B cell (primary cell): ENCODE measurements around the gene FCSK. TPM values are rescaled to one million over a fixed set of nuclear protein-coding genes. Genes with fewer than 3 reads are reported as not detected.
A peak's percentile ranks its signal among the peaks of the same experiment; 100 is the strongest.

Experiments used
- ATAC-seq: fragments of 200-7000 bp; cut with Tn5 transposase; one replicate; pipeline ENCODE4 v1.10.0; 2021; ENCODE audit warnings: low read depth, mild to moderate bottlenecking, moderate number of reproducible peaks, moderate library complexity
- CTCF ChIA-PET: fragments of 350-600 bp; sonication (Branson Sonifier 250); formaldehyde crosslinking; loops from one replicate; lab custom pipeline; 2021; ENCODE audit warnings: antibody characterized with exemption, inconsistent platforms; lab: Charles Lee
- POLR2A ChIA-PET: fragments of 350-600 bp; sonication (Branson Sonifier 250); formaldehyde crosslinking; loops from one replicate; lab custom pipeline; 2021; ENCODE audit warnings: antibody characterized with exemption; lab: Charles Lee
- DNase-seq: peaks from one replicate; pipeline ENCODE4 v3.0.0; 2013
- H2AFZ ChIP-seq: 2 replicates; pipeline ENCODE4 v1.6.1; 2012; ENCODE audit warnings: mild to moderate bottlenecking, low read depth, low read length; ENCODE audit not compliant: insufficient read depth, poor library complexity, severe bottlenecking
- H3K27ac ChIP-seq, 2 donors: 1 replicate in 1 of 2; 2 replicates in 1 of 2; pipeline ENCODE4 v1.5.1; 2012 to 2013; ENCODE audit warnings: low read length in 2 of 2, mild to moderate bottlenecking in 2 of 2, moderate library complexity in 1 of 2
- H3K27me3 ChIP-seq, 4 experiments: fragments of 200-600 bp in 1 of 4; sonication (generic) in 1 of 4; replicated peaks in 1 of 4; 1 replicate in 2 of 4; 2 replicates in 2 of 4; pipeline versions ENCODE4 v1.6.1 to v1.7.0; 2013 to 2016; ENCODE audit warnings: low read length in 3 of 4, mild to moderate bottlenecking in 2 of 4, mixed read lengths in 1 of 4, moderate library complexity in 1 of 4; ENCODE audit not compliant: insufficient read depth in 4 of 4, control insufficient read depth in 3 of 4; ENCODE audit errors: control extremely low read depth in 1 of 4
- H3K36me3 ChIP-seq, 2 experiments: replicated peaks in 1 of 2; 1 replicate in 1 of 2; 2 replicates in 1 of 2; pipeline versions ENCODE4 v1.6.1 to v1.7.1; 2013; ENCODE audit warnings: low read length in 1 of 2; ENCODE audit not compliant: insufficient read depth in 2 of 2, control insufficient read depth in 1 of 2; ENCODE audit errors: control extremely low read depth in 1 of 2, extremely low read depth in 1 of 2
- H3K4me1 ChIP-seq, 2 donors: fragments of 200-600 bp in 1 of 2; sonication (generic) in 1 of 2; 1 replicate in 1 of 2; 2 replicates in 1 of 2; pipeline versions ENCODE4 v1.5.1 to v1.6.1; 2013 to 2017; ENCODE audit warnings: low read length in 2 of 2; ENCODE audit not compliant: control insufficient read depth in 2 of 2, insufficient read depth in 2 of 2
- H3K4me2 ChIP-seq: replicated peaks from 2 replicates; pipeline ENCODE3; 2012; ENCODE audit warnings: mild to moderate bottlenecking, low read depth, low read length; ENCODE audit not compliant: poor library complexity, severe bottlenecking
- H3K4me3 ChIP-seq, 5 experiments: fragments of 200-600 bp in 1 of 5; sonication (generic) in 1 of 5; 1 replicate in 3 of 5; 2 replicates in 2 of 5; pipeline versions ENCODE4 v1.5.1 to v1.7.0; 2011 to 2016; ENCODE audit warnings: low read length in 4 of 5, mild to moderate bottlenecking in 4 of 5, low read depth in 2 of 5, control low read depth in 1 of 5, moderate library complexity in 1 of 5; ENCODE audit not compliant: insufficient read depth in 1 of 5; ENCODE audit errors: control extremely low read depth in 1 of 5, extremely low read depth in 1 of 5
- H3K79me2 ChIP-seq: fragments of 200-600 bp; sonication (generic); one replicate; pipeline ENCODE4 v1.6.0; 2016; ENCODE audit warnings: low read length; ENCODE audit not compliant: control insufficient read depth, insufficient read depth
- H3K9ac ChIP-seq: fragments of 200-600 bp; sonication (generic); 2 replicates; pipeline ENCODE4 v1.6.1; 2017; ENCODE audit warnings: mild to moderate bottlenecking, low read length, moderate library complexity
- H3K9me3 ChIP-seq, 3 donors: one replicate each; pipeline versions ENCODE4 v1.6.1 to v1.7.1; 2013; ENCODE audit warnings: low read length in 2 of 3; ENCODE audit not compliant: control insufficient read depth in 2 of 3, insufficient read depth in 1 of 3; ENCODE audit errors: control extremely low read depth in 1 of 3
- H4K20me1 ChIP-seq: 2 replicates; pipeline ENCODE4 v1.6.0; 2012; ENCODE audit warnings: mild to moderate bottlenecking, low read length; ENCODE audit not compliant: insufficient read depth, control insufficient read depth, poor library complexity, severe bottlenecking
- H3K27ac Mint-ChIP-seq: one replicate; pipeline ENCODE4 v1.8.0; 2021; ENCODE audit warnings: mixed read lengths
- H3K27me3 Mint-ChIP-seq: one replicate; pipeline ENCODE4 v1.8.0; 2021; ENCODE audit warnings: mixed read lengths
- H3K4me1 Mint-ChIP-seq: one replicate; pipeline ENCODE4 v1.8.0; 2021; ENCODE audit warnings: mixed read lengths
- H3K4me3 Mint-ChIP-seq: one replicate; pipeline ENCODE4 v1.8.0; 2021; ENCODE audit warnings: mixed read lengths
- H3K9me3 Mint-ChIP-seq: one replicate; pipeline ENCODE4 v1.8.0; 2022; ENCODE audit warnings: mixed read lengths; ENCODE audit not compliant: insufficient read depth
- CTCF ChIP-seq: fragments of 200-600 bp; IDR thresholded peaks from one replicate; pipeline ENCODE4 v1.8.0; 2022; ENCODE audit warnings: antibody characterized with exemption, mild to moderate bottlenecking
- EZH2 ChIP-seq: IDR thresholded peaks from 2 replicates; pipeline ENCODE4 v1.6.1; 2012; ENCODE audit warnings: borderline replicate concordance, low read depth, mild to moderate bottlenecking, moderate library complexity, low read length; ENCODE audit not compliant: insufficient read depth, poor library complexity, severe bottlenecking
- WGBS: methylation state at CpG from one replicate; pipeline ENCODE4 v1.1.5; 2013; ENCODE audit warnings: missing lambda C conversion rate; ENCODE audit not compliant: insufficient coverage; 5-methylcytosine and 5-hydroxymethylcytosine counted together
- intact Hi-C: fragments of 100-400 bp; cut with micrococcal nuclease; formaldehyde crosslinking; loops from one replicate; pipeline ENCODE4 v1.10.0; 2022
- polyA plus RNA-seq: library from polyadenylated mRNA; depleted of rRNA; stranded (reverse); fragments of >200 nt; gene quantifications from 2 replicates; pipeline ENCODE4 v1.2.3, GENCODE V29; 2012
- total RNA-seq, 2 donors: library from RNA; stranded (reverse); fragments of 120-200 nt in 1 of 2; gene quantifications; 1 replicate in 1 of 2; 2 replicates in 1 of 2; pipeline versions ENCODE4 v1.2.3 to v1.2.4, GENCODE V29; 2013 to 2022

The FCSK gene
- total and polyA plus RNA-seq, 2 donors (not counting 1 experiment from before 2014, with no cell fraction given) = 19.4 to 24.8 TPM

GRCh38 chr16:70421014-70421413 lies 33.4 kb upstream of the FCSK start:
- intact Hi-C loops = no loop called here
- Histone ChIP-seq H2AFZ (no peak overlapping the region), H3K9me3 (no peaks in the 10 kb centered on the region), H3K9ac (no peak overlapping the region), H3K79me2 (peaks cover 80% of the 10 kb centered on the region), H3K27me3 (no peaks in the 10 kb centered on the region), H3K27ac (no peak overlapping the region), H4K20me1 (peaks cover 55% of the 10 kb centered on the region), H3K4me3 (no peak overlapping the region), H3K36me3 (peaks cover 0 to 4% of the 10 kb centered on the region in 2 experiments), H3K4me2 (no peak overlapping the region), H3K4me1 (peaks cover 38% of the 10 kb centered on the region in 2 donors)
- Mint-ChIP-seq H3K27me3 (no peaks in the 10 kb centered on the region), H3K27ac (no peak overlapping the region), H3K4me3 (no peak overlapping the region), H3K9me3 (no peaks in the 10 kb centered on the region), H3K4me1 (peaks cover 61% of the 10 kb centered on the region)
- ChIA-PET CTCF (no interaction called here), POLR2A (interaction anchor here (0.6 to 1.3 kb wide), 3 partner anchors 9 to 11 kb away, joined by 3 to 5 read pairs (median 3); no protein-coding TSS in a partner anchor)
- TF ChIP-seq EZH2 (no peak), CTCF (no peak)
- ATAC-seq = no peak
- no peak for DNase-seq
- 91% methylated on average over 9 of the region's 9 CpGs for WGBS

- POLR2A ChIA-PET = interaction anchor here (0.6 to 1.3 kb wide), 4 partner anchors 8 to 332 kb away, joined by 3 to 6 read pairs (median 3); no protein-coding TSS in a partner anchor
These were observed 32.7 kb upstream of the FCSK start for GRCh38 chr16:70421473-70422311.

More at GRCh38 chr16:70421473-70422311, 32.7 kb upstream of the FCSK start:
- Histone ChIP-seq H3K27ac (no peak overlapping the region), H2AFZ (no peak overlapping the region), H3K4me1 (peaks cover 31% of the 10 kb centered on the region in 2 donors), H3K4me3 (no peak overlapping the region), H3K27me3 (no peaks in the 10 kb centered on the region), H3K4me2 (no peak overlapping the region), H3K9ac (no peak overlapping the region), H4K20me1 (peaks cover 49% of the 10 kb centered on the region), H3K9me3 (no peaks in the 10 kb centered on the region), H3K79me2 (peaks cover 74% of the 10 kb centered on the region), H3K36me3 (peaks cover 0 to 4% of the 10 kb centered on the region in 2 experiments)
- H3K27ac Mint-ChIP-seq = peak overlapping the region; percentile 50
- WGBS = 98% methylated on average over 7 of the region's 11 CpGs
- TF ChIP-seq EZH2 (no peak), CTCF (no peak)
- CTCF ChIA-PET = interaction anchor here (0.8 to 1.4 kb wide), 2 partner anchors 14 to 35 kb away, joined by 3 read pairs; no protein-coding TSS in a partner anchor
- no peak for DNase-seq
- H3K4me1 Mint-ChIP-seq = peaks cover 54% of the 10 kb centered on the region
- H3K4me3 Mint-ChIP-seq = no peak overlapping the region
- H3K9me3 Mint-ChIP-seq = no peaks in the 10 kb centered on the region
- intact Hi-C loops = no loop called here
- H3K27me3 Mint-ChIP-seq = no peaks in the 10 kb centered on the region
- no peak for ATAC-seq
